HG03135 (cell line): ENCODE data around the gene ACTN4.

ENCODE experiments used
- ATAC-seq: cut with Tn5 transposase; IDR thresholded peaks from one replicate; pipeline ENCODE4 v1.9.1; 2021; ENCODE audit warnings: mild to moderate bottlenecking, moderate library complexity; ENCODE audit not compliant: unreplicated experiment

The ACTN4 gene

DNA sequence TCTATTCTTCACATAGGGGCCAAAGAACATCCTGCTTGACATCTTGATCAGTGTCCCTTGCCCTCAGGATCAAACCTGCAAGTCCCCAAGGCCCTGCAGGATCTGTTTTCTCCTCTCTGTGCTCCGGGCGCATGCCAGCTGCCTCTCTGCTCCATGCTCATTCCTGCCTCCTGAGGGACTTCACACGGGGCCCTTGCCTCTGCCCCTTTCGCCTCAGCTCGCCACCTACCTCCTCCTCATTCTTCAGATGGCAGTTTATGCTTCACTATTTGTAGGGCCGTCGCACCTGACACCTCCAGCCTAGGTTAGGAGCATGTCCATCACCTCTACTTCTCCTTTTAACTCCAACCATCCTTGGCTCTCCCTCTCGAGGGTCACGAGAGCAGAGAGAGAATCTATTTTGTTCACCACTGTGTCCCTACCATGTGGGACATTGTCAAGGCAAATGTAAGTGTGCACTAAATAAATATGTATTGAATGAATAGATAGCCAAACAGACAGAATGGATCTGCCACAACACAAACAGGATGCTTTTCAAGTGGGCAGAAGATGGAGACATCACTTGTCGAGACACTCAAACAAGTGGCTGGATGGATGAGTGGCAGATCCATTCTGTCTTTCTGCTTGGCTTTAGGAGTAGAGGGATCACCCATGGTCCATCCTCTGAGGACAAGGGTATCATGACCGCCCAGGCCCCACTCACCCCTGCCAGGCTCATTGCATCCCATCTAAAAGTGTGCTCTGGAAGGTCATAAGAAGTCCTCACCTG lies 29.6 kb downstream of the ACTN4 start:
- no peak for ATAC-seq

DNA sequence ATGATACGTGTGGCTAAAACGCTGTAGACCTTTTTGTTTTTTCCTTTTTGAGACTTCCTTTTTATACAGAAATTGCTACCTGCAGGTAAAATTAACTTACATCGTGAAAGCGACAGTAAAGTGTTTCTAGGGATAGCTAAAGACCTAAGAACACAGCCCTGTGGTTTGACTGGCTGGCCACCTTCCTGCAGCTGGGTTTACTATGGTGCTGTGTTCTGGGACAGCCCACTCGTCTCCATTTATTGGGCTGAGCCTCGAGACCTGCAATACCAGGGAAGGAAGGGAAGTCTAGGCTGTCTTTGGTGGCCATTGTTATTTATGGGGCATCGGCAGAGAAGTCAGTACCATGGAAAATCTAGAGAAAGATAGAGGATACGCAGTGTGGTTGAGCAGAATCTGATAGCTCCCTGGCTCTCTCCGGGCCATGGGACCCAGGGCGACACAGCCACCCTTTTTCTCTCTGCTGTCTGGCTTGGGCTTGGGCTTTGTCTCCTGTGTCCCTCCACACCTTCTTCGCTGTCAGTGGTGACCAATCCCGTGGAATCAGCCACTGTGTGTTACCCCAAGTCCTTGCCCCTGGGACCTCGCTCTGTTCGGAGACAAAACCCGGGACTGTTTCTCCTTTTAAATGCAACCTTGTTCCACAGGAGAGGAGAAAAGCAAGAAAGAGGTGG lies 30.9 kb downstream of the ACTN4 start:
- no peak for ATAC-seq

- ATAC-seq: no peak
These were observed 31.5 kb downstream of the ACTN4 start for GRCh38 chr19:38678891-38679494.

GRCh38 chr19:38679839-38680238 lies 32.4 kb downstream of the ACTN4 start:
- ATAC-seq: no peak

DNA sequence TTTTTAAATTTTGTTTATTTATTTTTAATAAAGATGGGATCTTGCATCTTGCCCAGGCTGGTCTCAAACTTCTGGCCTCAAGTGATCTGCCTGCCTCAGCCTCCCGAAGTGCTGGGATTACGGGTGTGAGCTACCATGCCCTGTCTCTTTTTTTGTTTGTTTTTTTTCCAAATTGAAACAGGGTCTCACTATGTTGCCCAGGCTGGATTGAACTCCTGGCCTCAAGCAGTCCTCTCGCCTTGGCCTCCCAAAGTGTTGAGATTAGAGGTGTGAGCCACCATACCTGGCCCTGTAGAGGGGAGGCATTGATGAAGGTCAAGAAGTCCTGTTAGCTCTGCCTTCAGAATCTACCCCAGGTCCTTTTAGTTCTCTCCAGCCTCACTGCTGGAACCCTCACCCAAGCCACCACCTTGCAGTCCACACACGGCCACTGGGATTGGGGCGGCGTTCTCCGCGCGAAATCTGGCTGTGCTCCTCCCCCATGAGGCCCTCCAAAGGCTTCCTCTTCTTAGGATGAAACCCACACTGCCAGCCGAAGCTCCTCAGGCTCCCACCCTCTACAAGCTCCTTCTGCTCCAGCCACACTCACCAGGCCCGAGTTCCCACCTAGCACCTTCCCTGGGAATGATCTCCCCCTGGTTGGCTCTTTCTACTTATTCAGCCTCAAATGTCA lies 34.9 kb downstream of the ACTN4 start:
- no peak for ATAC-seq

DNA sequence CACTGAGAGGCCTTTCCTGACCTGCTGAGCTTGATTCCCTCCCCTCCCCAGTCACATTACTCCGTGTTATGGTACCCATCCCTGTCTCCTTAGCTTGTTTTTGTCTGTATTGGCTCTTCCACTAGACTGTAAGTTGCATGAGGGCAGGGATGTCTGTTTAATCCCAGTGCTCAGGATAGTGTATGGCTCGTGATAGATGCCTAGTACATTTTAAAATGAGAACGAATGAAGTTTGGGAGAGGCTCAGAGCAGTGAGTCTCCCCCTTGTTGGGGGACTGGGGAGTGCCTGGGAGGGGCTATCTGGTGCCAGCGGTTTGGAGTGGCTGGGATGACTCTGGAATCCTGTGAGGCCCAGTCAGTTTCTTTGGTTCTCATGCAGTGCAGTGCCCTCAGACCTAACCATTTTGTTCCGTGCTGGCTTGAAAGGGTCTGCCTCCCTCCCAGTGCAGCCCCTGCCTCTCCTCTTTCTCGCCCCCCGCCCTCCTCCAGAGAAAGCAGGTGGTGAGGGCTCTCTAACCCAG lies 35.5 kb downstream of the ACTN4 start:
- ATAC-seq: no peak

DNA sequence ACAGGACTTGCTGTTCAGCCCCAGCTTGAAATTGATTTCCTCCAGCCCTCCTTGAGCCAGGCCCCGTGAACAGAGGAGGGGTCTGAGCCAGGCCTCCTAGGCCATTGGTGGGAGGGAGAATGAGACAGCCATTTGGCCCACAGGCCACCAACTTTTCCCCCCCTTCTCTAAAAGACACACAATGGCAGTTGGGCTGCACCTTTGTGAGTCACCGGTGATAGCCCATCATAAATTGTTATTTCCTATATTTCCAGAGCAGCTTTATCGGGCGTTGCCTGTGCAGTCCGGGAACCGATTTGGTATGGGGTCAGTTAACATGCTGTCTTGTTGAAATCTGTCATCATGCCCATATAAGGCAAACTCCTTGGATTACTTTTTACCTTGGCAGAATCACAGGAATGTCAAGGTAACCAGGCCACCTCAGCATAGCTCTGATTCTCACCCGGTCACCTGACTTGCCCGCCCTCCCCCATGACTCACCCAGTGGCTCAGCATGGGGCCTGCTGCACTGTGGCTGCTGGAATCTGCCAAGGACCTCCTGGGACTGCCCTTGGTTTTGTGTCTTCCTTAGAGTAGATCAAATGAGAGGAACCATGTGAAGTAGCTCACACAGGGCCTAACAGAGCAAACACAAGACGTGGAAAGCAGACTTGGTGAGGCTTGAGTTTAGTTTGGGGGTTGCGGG lies 36.1 kb downstream of the ACTN4 start:
- ATAC-seq: no peak

GRCh38 chr19:38684078-38684861 lies 36.8 kb downstream of the ACTN4 start:
- no peak for ATAC-seq

DNA sequence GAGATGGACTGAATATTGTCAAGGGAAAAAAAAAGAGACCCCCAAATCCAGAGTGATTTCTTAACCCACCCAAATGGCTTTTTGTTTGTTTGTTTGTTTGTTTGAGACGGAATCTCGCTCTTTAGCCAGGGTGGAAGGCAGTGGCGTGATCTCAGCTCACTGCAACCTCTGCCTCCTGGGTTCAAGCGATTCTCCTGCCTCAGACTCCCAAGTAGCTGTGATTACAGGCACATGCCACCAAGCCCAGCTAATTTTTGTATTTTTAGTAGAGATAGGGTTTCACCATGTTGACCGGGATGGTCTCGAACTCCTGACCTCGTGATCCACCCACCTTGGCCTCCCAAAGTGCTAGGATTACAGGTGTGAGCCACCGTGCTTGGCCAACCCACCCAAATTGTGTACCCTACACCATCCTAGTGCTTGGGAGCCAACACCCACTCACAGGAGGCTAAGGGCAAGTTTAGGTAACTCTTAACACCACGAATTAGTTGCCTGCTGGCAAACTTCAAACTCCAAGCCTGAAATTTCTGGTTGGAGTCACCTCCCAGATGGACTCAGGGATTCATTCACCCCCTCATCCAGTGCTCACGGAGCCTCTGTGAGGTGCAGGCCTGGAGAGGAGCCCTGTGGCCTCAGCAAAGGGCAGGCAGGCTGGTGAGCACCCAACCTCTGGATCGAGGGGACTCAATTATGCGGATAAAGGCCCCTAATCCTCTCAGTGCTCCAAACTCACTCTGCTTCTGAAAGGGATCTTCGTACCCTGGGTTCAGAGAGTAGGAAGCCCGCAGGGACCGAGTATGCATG lies 37.6 kb downstream of the ACTN4 start:
- no peak for ATAC-seq

DNA sequence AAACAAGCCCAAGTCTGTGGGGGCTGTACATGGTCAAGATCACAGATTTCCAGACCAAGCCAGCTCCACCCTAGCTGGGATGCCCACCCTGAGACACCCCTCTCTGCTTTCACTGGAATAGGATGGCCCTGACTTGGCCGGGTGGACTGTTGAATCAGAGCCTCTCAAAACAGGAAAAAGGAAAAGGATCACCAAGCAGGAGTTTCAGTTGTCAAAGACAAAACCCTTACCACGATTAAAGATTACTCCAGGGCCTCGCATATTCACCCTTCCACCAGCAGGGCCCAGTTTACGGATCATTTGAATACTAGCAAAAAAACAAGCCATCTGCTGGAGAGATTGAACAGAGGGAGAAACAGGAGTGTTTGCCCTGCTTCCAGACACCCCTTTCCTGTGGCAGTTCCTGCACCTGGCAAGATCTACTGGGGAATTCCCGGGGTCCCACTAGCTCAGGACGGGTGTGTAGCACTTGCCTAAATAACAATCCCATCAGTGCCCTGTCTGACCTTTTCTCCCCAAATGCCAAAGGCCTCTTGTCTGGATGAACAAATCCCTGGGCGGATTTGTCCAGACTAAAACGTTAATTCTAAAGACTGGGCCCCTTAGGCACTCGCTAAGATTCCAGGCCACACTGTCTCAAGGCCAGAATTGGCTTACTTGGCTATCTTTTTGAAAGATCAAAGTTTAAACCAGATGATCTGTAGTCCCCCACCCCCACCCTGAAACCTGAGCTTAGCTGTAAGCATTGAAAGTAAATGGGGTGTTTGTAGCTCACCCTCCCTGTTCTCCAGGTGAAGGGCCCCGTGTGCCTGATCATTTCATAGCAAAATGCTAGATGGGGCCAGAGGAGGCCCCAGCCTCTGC lies 38.4 kb downstream of the ACTN4 start:
- no peak for ATAC-seq

GRCh38 chr19:38686530-38686888 lies 39.1 kb downstream of the ACTN4 start:
- no peak for ATAC-seq

- ATAC-seq: no peak
These were observed 40.5 kb downstream of the ACTN4 start for GRCh38 chr19:38687837-38688378.

DNA sequence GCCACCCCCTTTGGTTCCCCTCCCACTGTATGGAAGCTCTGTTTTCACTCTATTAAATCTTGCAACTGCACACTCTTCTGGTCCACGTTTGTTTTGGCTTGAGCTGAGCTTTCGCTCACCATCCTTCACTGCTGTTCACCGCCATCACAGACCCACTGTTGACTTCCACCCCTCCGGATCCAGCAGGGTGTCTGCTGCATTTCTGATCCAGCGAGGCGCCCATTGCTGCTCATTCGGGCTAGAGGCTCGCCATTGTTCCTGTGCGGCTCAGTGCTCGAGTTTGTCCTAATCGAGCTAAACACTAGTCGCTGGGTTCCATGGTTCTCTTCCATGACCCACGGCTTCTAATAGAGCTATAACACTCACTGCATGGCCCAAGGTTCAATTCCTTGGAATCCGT lies 42.7 kb downstream of the ACTN4 start:
- ATAC-seq: no peak

DNA sequence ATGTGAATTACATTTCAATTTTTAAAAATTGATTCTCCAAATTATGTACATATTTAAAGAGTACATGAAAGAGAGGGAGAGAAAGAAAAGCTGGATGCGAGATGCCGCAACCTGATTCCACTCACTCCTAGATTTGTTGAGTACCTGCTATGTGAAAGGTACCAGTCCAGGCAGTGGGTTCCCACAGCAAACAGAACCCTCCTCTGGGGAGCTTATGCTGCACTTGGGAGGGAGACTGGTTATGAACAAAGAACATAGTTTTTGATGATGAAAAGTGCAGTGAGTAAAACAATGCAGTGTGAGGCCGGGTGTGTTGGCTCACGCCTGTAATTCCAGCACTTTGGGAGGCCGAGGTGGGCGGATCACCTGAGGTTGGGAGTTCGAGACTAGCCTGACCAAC lies 43.4 kb downstream of the ACTN4 start:
- no peak for ATAC-seq

- ATAC-seq: no peak
These were observed 44.5 kb downstream of the ACTN4 start for GRCh38 chr19:38691938-38692457.

DNA sequence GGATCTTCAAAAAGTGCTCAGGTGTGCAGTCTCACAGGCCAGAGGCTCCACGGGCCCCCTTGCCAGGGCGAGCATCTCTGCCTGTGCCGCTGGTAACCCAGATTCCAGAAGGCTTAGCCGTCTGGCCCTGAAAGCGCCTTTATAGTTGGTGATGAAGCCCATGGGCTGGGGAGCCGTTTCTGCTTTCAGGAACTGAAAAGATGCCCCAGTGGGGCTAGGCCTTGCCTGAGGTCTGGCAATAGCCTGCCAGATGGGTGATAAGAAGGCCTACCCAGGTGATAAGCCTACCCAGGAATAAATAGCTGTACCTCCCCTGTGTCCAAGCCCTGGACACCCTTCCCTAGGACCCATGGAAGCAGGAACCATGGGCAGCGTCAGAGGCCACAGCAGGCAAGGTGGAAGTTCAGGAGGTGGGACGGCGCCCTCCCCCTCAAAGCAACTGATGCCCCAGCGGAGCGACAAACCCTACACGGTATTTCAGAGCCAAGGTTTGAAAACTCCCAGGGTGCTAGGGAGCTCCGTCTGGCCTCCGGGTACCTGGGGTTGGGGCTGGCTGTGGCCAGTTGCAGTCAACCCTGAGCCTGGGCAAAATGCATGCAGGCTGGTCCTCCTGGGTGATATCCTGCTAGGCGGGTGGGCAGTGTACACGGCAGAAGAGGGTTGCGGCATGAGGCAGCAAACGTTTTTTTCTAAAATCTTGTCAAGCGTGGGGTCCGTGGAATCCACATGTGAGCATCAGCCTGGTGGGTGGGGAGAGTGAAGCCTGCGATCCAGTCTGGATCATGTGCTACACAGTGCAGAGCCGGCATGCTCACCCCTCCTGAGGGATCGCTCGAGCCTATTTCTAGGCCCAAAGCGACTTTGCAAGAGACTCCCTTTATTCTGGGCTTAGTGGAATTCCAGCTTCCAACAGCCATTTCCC lies 45.3 kb downstream of the ACTN4 start:
- ATAC-seq: no peak
